Activated CD4-positive, alpha-beta T cell treated with anti-CD3 and anti-CD28 coated beads for 1 hour (primary cell): ENCODE data around the gene SLIT3.

Experiments
- DNase-seq: peaks from one replicate; pipeline ENCODE4 v3.0.0-alpha.2; 2020

SLIT3 gene

GRCh38 chr5:169260896-169261569 lies 39.9 kb downstream of the SLIT3 start:
- no peak for DNase-seq

- DNase-seq = no peak
Measured at GRCh38 chr5:169258372-169259000, 42.5 kb downstream of the SLIT3 start.

DNA sequence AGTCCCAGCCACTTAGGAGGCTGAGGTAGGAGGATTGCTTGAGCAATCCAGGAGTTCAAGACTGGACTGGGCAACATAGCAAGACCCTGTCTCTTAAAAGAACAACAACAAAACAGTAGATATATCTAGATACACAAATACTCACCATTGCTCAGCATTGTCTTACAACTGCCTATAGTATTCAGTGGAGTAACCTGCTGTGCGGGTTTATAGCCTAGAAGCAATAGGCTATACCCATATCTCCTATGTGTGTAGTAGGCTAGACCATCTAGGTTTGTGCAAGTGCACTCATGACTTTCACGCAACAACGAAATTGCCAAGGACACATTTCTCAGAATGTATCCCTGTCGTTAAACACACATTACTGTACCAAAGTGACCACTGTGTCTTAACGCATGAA lies 44.7 kb downstream of the SLIT3 start:
- no peak for DNase-seq

GRCh38 chr5:169253071-169253470 lies 47.9 kb downstream of the SLIT3 start:
- no peak for DNase-seq

DNA sequence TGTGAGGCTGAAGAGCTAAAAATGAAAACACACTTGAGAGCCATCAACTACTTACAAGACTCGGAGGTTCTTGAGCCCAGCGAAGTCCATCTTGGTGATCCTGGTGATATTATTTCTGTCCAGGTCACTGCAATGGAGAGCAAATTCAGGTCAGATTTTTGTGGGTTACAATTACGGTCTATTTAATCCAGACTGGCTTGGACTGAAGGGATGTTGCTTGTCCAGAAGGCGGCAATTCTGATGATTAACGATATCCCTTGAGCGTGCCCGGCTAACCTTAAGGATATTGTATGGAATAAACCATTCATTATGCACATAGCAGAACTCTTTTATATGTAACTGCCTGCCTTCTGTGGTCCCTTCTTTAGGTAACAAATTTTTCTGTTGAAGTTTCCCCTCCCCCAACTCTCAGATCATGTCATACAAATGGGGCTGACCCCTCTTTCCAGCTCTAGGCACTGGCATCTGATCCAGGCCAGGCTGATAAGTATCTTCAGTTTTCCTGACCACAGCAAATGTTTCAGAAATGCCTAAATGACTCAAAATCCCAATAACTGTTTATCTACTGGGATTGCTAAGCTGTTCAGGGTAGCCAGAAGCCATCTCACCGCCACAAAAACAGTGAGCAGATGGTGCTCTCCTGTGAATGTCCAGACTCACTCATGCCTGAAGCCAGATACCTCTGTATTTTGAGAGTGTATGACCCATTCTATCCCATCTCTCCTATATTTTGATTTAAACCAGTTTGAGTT lies 49.4 kb downstream of the SLIT3 start:
- DNase-seq = no peak

DNA sequence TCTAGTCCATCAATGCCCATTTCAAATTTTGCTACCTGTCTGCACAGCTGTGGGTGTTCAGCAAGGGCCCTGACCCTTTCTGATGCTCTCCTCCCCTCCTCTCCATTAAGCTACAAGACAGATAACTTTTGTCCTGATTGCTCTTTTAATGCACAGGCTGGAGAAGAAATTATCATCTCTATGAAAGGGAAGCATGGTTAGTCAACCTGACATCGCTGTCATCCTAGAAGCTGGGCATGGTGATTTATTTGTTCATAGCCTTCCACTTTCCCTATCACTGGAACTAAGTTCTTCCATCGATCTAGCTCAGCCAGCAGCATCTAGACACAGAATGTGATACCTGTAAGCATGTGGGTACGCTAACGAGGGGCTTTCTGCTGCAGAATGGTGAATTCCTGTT lies 50.1 kb downstream of the SLIT3 start:
- DNase-seq = no peak

GRCh38 chr5:169248996-169249395 lies 51.9 kb downstream of the SLIT3 start:
- DNase-seq = no peak

DNA sequence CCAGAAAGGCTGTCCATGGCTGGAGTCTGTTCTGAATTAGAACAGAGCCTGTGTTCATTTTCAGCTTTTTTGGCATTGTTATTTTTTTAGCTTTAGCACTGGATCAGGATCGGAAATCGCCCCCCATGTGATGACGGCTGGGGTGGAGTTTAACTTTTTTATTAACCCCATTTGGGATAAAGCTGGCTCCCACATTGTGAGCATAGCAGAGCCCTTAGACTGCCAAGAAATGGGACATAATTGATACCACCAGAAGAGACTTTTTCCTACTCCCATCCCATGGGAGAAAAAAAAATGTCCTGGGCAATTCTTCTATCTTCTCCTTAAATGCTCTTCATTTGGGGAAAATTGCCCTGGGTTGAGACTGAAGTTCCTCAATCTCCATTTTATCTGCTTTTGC lies 52.4 kb downstream of the SLIT3 start:
- no peak for DNase-seq

- no peak for DNase-seq
Measured at GRCh38 chr5:169244812-169245211, 56.1 kb downstream of the SLIT3 start.

DNA sequence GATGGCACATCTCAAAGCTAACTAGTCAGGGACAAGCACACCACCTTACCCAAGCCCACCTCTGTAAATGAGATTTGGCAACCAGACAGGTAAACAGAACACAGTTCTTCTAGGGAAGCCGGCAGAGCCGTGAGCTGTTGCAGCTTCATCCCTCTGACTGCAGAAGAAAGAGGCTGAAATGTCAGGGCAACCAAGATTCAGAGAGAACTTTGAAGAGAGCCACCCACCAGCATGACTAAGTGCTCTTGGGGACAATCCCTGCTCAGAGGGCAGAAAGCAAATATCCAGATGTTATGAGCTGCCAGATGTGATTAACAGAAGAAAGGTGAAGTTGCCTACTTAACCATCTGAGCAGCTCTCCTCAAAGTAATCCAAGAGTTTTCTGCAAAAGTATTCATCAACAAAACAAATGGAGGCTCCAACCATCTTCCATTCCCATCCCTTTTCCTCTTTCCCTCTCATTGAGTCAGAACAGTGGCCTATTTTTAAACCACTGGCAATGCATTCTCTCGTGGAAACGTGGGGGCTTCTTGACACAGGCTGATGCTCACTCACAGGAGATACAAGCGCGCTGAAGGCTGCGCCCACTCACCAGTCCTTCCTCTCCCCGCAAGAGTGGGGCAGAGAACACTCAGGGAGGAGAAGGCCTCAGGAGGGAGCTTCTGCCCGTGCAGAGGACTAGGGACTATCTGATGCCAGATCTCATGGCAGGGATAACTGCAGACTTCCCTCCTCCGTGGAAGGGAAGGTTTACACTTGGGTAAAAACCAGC lies 57.1 kb downstream of the SLIT3 start:
- no peak for DNase-seq

GRCh38 chr5:169242849-169243186 lies 58.1 kb downstream of the SLIT3 start:
- DNase-seq = no peak

GRCh38 chr5:169242175-169242848 lies 58.6 kb downstream of the SLIT3 start:
- DNase-seq = no peak

- DNase-seq = no peak
Measured at GRCh38 chr5:169229342-169229892, 71.5 kb downstream of the SLIT3 start.

DNA sequence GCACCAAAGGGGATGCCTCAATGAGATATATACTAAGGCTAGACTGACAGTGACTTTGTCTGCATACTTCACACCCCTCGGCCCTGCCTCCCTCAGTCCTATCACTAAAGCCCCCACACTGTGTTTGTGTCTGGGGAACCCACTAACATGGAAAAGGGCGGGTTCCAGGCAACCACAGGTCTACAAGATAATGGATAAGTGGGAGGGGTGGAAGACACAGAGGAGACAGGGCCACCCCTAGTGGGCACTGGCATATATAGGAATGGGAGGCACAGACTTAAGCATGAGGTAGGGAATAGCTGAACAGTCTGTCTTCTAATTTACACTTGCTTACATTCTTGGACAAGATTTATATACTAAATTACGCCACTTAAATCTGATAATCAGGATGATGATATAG lies 74.0 kb downstream of the SLIT3 start:
- no peak for DNase-seq

DNA sequence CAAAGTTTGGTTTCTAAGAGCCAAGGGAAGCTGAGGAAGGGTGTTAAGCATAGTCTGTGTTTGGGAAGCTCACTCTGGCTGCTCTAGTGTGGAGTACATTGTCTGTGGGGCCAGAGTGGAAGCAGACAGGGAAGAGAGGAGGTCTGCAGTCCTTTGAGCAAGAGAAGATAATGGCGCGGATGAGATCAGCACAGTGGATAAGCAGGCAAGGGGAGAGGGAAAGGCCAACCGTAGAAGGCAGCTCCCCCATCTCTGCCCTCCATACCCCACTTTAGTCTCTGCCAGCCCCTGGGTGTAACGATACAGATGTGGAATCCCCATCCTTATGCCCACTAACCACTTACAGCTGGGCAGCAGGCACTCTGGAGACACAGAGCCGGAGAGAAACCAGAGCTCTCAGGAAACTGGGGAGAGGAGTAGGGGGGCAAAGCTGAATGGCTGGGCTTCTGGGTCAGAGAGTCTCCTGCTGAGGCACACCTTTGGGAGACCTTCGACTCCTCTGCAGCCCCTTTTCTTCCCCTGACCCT lies 75.0 kb downstream of the SLIT3 start:
- DNase-seq = no peak

- no peak for DNase-seq
Measured at GRCh38 chr5:169223595-169223953, 77.4 kb downstream of the SLIT3 start.

DNA sequence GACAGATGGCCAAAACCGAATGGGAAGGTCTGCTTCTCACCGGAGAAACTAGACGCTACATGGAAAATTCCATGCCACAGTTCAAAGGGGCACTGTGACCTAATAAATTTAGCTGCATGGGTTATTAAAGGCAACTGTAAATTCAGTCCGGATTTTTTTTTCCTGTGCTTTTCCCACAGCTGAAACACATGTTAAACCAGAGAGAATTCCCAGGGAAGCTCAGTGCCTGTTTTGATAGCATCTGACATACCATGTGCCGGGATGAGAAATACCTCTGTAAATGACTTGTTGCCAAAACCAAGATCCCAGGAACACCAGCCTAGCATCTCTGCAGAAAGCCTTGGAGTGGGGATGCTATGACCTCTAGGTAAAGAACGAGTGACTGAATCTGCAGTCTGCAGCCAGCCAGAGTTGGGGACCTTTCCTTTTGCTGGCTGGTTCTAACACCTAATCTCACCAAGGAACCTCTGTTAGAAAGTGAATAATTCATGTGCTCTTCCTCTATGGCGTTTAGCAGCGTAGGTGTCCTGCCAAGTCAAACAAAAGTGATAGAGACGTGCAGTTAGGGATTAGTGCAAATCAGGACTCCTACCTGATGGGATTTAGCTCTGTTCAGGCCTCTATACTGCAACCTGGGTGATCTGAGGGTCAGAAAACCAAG lies 77.9 kb downstream of the SLIT3 start:
- DNase-seq = no peak

- no peak for DNase-seq
Measured at GRCh38 chr5:169221519-169221918, 79.4 kb downstream of the SLIT3 start.

- no peak for DNase-seq
Measured at GRCh38 chr5:169219961-169220360, 81.0 kb downstream of the SLIT3 start.

GRCh38 chr5:169219351-169219750 lies 81.6 kb downstream of the SLIT3 start:
- DNase-seq = no peak

GRCh38 chr5:169218861-169219260 lies 82.1 kb downstream of the SLIT3 start:
- no peak for DNase-seq

GRCh38 chr5:169218176-169218575 lies 82.8 kb downstream of the SLIT3 start:
- DNase-seq = no peak
